HepG2 (cell line): ENCODE measurements around the gene SEC14L1. TPM values are rescaled to one million over a fixed set of nuclear protein-coding genes. Genes with fewer than 3 reads are reported as not detected.

Experiments
- FOSL1 ChIP-seq: sonication (generic); formaldehyde crosslinking; IDR thresholded peaks from 2 replicates; pipeline ENCODE4 v1.9.0; 2021; ENCODE audit warnings: missing genetic modification reagents, borderline replicate concordance
- FOSL2 ChIP-seq: sonication (generic); formaldehyde crosslinking; IDR thresholded peaks from 2 replicates; pipeline ENCODE4 v1.4.0; 2020; ENCODE audit warnings: missing genetic modification reagents
- KLF16 ChIP-seq, 2 experiments: sonication (generic) in 1 of 2; formaldehyde crosslinking in 1 of 2; IDR thresholded peaks; 2 replicates each; pipeline versions ENCODE4 v1.6.1 to v1.8.0; 2016 to 2023; ENCODE audit warnings: missing genetic modification reagents in 2 of 2, missing compliant biosample characterization in 1 of 2
- SNAPC2 ChIP-seq: sonication (generic); formaldehyde crosslinking; IDR thresholded peaks from 2 replicates; pipeline ENCODE4 v1.8.1; 2022; ENCODE audit warnings: mild to moderate bottlenecking, missing genetic modification reagents
- ZBTB20 ChIP-seq: sonication (generic); formaldehyde crosslinking; IDR thresholded peaks from 2 replicates; pipeline ENCODE4 v1.8.1; 2023; ENCODE audit warnings: missing genetic modification reagents, low read depth, mild to moderate bottlenecking, borderline replicate concordance
- ZFP36 ChIP-seq: fragments of 150-350 bp; IDR thresholded peaks from 2 replicates; pipeline ENCODE4 v1.6.1; 2018; ENCODE audit warnings: borderline replicate concordance, low read length, low read depth; ENCODE audit not compliant: partially characterized antibody
- ZFP37 ChIP-seq: sonication (generic); formaldehyde crosslinking; IDR thresholded peaks from 2 replicates; pipeline ENCODE4 v1.4.0; 2020; ENCODE audit warnings: missing genetic modification reagents, borderline replicate concordance
- ZNF10 ChIP-seq: sonication (generic); formaldehyde crosslinking; IDR thresholded peaks from 2 replicates; pipeline ENCODE4 v1.4.0; 2020; ENCODE audit warnings: mild to moderate bottlenecking, low read depth, missing genetic modification reagents, borderline replicate concordance
- ZNF20 ChIP-seq: sonication (generic); formaldehyde crosslinking; IDR thresholded peaks from 2 replicates; pipeline ENCODE4 v1.4.0; 2020; ENCODE audit warnings: mild to moderate bottlenecking, moderate library complexity, missing genetic modification reagents
- ZNF792 ChIP-seq: IDR thresholded peaks from 2 replicates; pipeline ENCODE4 v1.6.1; 2016
- ZSCAN9 ChIP-seq: IDR thresholded peaks from 2 replicates; pipeline ENCODE4 v1.6.1; 2016; ENCODE audit warnings: borderline replicate concordance
- polyA plus RNA-seq, 8 experiments: library from polyadenylated mRNA; depleted of rRNA in 3 of 8; stranded (reverse) in 7 of 8; unstranded in 1 of 8; fragments of >200 nt; fragmentation: Illumina TruSeq in 4 of 8; extraction: Trizol in 4 of 8; gene quantifications; 2 replicates each; pipeline versions ENCODE4 v1.2.1 to v1.2.3, GENCODE V29; 2011 to 2016; ENCODE audit warnings: low read depth in 4 of 8, missing spikeins in 1 of 8, mixed read lengths in 1 of 8; ENCODE audit not compliant: insufficient read depth in 1 of 8
- total RNA-seq, 5 experiments: library from RNA; depleted of rRNA; stranded (reverse); fragments of >200 nt; fragmentation: Illumina TruSeq; extraction: Trizol; gene quantifications; 2 replicates each; pipeline ENCODE4 v1.2.3, GENCODE V29; 2016; ENCODE audit warnings: low read depth in 1 of 5
- TF ChIP-seq, protein P1 (sequence below), 2 experiments: sonication (generic) in 1 of 2; formaldehyde crosslinking in 1 of 2; IDR thresholded peaks; 2 replicates each; pipeline versions ENCODE4 v1.5.1 to v1.6.1; 2011 to 2020; ENCODE audit warnings: borderline replicate concordance in 1 of 2, low read depth in 1 of 2, low read length in 1 of 2, mild to moderate bottlenecking in 1 of 2, missing genetic modification reagents in 1 of 2, moderate library complexity in 1 of 2
- TF ChIP-seq, protein P2 (sequence below): sonication (generic); formaldehyde crosslinking; IDR thresholded peaks from 2 replicates; pipeline ENCODE4 v1.5.0; 2020; ENCODE audit warnings: mild to moderate bottlenecking, missing genetic modification reagents
- TF ChIP-seq, protein P3 (sequence below): fragments of 450-650 bp; IDR thresholded peaks from 2 replicates; pipeline ENCODE4 v1.6.1; 2016
- TF ChIP-seq, protein P4 (sequence below), 2 experiments: sonication (generic) in 1 of 2; formaldehyde crosslinking in 1 of 2; IDR thresholded peaks; 2 replicates each; pipeline versions ENCODE4 v1.4.0 to v1.6.1; 2018 to 2020; ENCODE audit warnings: missing genetic modification reagents in 2 of 2, borderline replicate concordance in 1 of 2, low read depth in 1 of 2, mild to moderate bottlenecking in 1 of 2, missing biosample characterization in 1 of 2
- TF ChIP-seq, protein P5 (sequence below), 2 experiments: fragments of 450-650 bp in 1 of 2; sonication (generic) in 1 of 2; formaldehyde crosslinking; IDR thresholded peaks; 2 replicates each; pipeline versions ENCODE4 v1.5.0 to v1.8.0; 2020 to 2022; ENCODE audit warnings: mild to moderate bottlenecking in 1 of 2, missing genetic modification reagents in 1 of 2

Gene SEC14L1
- total and polyA plus RNA-seq, 2 of the 13 experiments (the other 11 are each of a cell fraction or from before 2014, with no cell fraction given), result 26.3 to 43.9 TPM

DNA sequence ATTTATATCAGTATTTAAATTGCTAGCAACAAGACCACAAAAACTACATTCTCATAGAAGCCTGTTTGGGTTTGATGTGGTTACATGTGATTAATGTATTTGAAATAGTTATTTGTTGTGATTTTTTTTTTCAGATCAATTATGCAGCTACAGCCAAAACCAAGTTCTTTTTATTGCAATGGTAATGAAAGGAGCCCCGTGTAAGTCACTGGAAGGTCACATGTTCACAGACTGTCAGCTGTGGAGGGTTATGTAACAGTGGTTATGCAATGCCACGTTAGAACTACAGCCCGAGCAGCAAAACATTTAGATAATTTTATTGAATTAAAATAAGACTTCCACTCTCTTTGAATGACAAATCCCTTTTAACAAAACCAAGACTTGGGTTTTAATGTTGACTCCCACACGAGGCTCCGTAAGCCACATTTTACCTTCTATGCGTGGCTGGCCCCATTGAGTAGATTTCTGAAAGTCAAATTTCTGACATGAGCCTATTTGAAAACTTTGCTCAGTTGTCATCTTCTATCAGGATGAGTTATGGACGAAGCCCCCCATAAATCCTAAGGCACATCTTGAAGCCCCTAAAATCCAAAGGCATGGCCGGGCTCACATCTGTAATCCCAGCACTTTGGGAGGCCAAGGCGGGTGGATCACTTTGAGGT is 41.8 kb upstream of the SEC14L1 start (continued):
- TF ChIP-seq, protein P1, sequence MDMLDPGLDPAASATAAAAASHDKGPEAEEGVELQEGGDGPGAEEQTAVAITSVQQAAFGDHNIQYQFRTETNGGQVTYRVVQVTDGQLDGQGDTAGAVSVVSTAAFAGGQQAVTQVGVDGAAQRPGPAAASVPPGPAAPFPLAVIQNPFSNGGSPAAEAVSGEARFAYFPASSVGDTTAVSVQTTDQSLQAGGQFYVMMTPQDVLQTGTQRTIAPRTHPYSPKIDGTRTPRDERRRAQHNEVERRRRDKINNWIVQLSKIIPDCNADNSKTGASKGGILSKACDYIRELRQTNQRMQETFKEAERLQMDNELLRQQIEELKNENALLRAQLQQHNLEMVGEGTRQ (IDR thresholded peaks at IDR 0.05; ENCODE audit: low read depth, low read length), result peak; percentile 47; the same call in 1 of the 2 replicates
- TF ChIP-seq, protein P1 (CRISPR knock-in tag; IDR thresholded peaks at IDR 0.05; ENCODE audit: borderline replicate concordance), result peak; percentile 75; the same call in 1 of the 2 replicates
- TF ChIP-seq ZFP37 (CRISPR knock-in tag) (no peak), ZNF792 (peak; percentile 25), ZNF10 (CRISPR knock-in tag) (no peak), ZNF20 (CRISPR knock-in tag) (no peak), FOSL2 (peak; percentile 61), KLF16 (CRISPR knock-in tag; IDR thresholded peaks at IDR 0.05) (peak in 1 of 2 experiments; percentile 56; a peak in 1 of 4 replicates), SNAPC2 (CRISPR knock-in tag) (no peak), ZSCAN9 (CRISPR knock-in tag) (peak; percentile 79; the same call in 1 of the 2 replicates), ZBTB20 (0 out of 2 replicates have a peak, but pooled peaks have one; percentile 28), FOSL1 (CRISPR knock-in tag) (no peak), ZFP36 (no peak)
- TF ChIP-seq, protein P2, sequence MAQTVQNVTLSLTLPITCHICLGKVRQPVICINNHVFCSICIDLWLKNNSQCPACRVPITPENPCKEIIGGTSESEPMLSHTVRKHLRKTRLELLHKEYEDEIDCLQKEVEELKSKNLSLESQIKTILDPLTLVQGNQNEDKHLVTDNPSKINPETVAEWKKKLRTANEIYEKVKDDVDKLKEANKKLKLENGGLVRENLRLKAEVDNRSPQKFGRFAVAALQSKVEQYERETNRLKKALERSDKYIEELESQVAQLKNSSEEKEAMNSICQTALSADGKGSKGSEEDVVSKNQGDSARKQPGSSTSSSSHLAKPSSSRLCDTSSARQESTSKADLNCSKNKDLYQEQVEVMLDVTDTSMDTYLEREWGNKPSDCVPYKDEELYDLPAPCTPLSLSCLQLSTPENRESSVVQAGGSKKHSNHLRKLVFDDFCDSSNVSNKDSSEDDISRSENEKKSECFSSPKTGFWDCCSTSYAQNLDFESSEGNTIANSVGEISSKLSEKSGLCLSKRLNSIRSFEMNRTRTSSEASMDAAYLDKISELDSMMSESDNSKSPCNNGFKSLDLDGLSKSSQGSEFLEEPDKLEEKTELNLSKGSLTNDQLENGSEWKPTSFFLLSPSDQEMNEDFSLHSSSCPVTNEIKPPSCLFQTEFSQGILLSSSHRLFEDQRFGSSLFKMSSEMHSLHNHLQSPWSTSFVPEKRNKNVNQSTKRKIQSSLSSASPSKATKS (CRISPR knock-in tag), result 0 out of 2 replicates have a peak, but pooled peaks have one; percentile 50
- TF ChIP-seq, protein P3, sequence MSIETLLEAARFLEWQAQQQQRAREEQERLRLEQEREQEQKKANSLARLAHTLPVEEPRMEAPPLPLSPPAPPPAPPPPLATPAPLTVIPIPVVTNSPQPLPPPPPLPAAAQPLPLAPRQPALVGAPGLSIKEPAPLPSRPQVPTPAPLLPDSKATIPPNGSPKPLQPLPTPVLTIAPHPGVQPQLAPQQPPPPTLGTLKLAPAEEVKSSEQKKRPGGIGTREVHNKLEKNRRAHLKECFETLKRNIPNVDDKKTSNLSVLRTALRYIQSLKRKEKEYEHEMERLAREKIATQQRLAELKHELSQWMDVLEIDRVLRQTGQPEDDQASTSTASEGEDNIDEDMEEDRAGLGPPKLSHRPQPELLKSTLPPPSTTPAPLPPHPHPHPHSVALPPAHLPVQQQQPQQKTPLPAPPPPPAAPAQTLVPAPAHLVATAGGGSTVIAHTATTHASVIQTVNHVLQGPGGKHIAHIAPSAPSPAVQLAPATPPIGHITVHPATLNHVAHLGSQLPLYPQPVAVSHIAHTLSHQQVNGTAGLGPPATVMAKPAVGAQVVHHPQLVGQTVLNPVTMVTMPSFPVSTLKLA, result 0 out of 2 replicates have a peak, but pooled peaks have one; percentile 14
- TF ChIP-seq, protein P4, sequence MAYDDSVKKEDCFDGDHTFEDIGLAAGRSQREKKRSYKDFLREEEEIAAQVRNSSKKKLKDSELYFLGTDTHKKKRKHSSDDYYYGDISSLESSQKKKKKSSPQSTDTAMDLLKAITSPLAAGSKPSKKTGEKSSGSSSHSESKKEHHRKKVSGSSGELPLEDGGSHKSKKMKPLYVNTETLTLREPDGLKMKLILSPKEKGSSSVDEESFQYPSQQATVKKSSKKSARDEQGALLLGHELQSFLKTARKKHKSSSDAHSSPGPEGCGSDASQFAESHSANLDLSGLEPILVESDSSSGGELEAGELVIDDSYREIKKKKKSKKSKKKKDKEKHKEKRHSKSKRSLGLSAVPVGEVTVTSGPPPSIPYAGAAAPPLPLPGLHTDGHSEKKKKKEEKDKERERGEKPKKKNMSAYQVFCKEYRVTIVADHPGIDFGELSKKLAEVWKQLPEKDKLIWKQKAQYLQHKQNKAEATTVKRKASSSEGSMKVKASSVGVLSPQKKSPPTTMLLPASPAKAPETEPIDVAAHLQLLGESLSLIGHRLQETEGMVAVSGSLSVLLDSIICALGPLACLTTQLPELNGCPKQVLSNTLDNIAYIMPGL (CRISPR knock-in tag; IDR thresholded peaks at IDR 0.05; ENCODE audit: borderline replicate concordance in 1 of 2, low read depth in 1 of 2), result 0 out of 4 replicates have a peak, but pooled peaks of 1 of the 2 experiments have one; percentile 21
- TF ChIP-seq, protein P5, sequence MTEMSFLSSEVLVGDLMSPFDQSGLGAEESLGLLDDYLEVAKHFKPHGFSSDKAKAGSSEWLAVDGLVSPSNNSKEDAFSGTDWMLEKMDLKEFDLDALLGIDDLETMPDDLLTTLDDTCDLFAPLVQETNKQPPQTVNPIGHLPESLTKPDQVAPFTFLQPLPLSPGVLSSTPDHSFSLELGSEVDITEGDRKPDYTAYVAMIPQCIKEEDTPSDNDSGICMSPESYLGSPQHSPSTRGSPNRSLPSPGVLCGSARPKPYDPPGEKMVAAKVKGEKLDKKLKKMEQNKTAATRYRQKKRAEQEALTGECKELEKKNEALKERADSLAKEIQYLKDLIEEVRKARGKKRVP (CRISPR knock-in tag; IDR thresholded peaks at IDR 0.05), result peak in 1 of 2 experiments; percentile 72; a peak in 2 of 4 replicates
